H9 (cell line): ENCODE data around the gene GSS. TPM values are rescaled to one million over a fixed set of nuclear protein-coding genes. Genes with fewer than 3 reads are reported as not detected.
A peak's percentile ranks its signal among the peaks of the same experiment; 100 is the strongest.

Experiments
- DNase-seq: peaks from one replicate; pipeline ENCODE4 v3.0.0-alpha.2; 2017
- H2AFZ ChIP-seq: one replicate; pipeline ENCODE4 v1.6.1; 2013; ENCODE audit warnings: mild to moderate bottlenecking, low read length, control low read depth, moderate library complexity
- H2AK5ac ChIP-seq: 2 replicates; pipeline ENCODE4 v1.6.1; 2013; ENCODE audit warnings: low read length, control low read depth, mixed read lengths; ENCODE audit not compliant: insufficient read length
- H2BK120ac ChIP-seq: one replicate; pipeline ENCODE4 v1.6.1; 2013; ENCODE audit warnings: low read depth, mild to moderate bottlenecking, low read length, control low read depth, inconsistent platforms; ENCODE audit not compliant: poor library complexity, severe bottlenecking
- H2BK12ac ChIP-seq: 2 replicates; pipeline ENCODE4 v1.6.1; 2013; ENCODE audit warnings: low read length, control low read depth, mixed read lengths, low read depth; ENCODE audit not compliant: insufficient read length
- H2BK15ac ChIP-seq: 2 replicates; pipeline ENCODE4 v1.6.1; 2013; ENCODE audit warnings: low read depth, low read length, control low read depth
- H2BK20ac ChIP-seq: one replicate; pipeline ENCODE4 v1.6.1; 2013; ENCODE audit warnings: low read depth, mild to moderate bottlenecking, low read length, control low read depth, inconsistent platforms; ENCODE audit not compliant: poor library complexity, severe bottlenecking
- H2BK5ac ChIP-seq: 2 replicates; pipeline ENCODE4 v1.6.1; 2013; ENCODE audit warnings: low read length, control low read depth, mixed read lengths; ENCODE audit not compliant: insufficient read length
- H3K14ac ChIP-seq: 2 replicates; pipeline ENCODE4 v1.6.1; 2013; ENCODE audit warnings: low read length, control low read depth; ENCODE audit not compliant: insufficient read depth
- H3K18ac ChIP-seq: 2 replicates; pipeline ENCODE4 v1.6.1; 2013; ENCODE audit warnings: low read depth, mild to moderate bottlenecking, mixed read lengths, low read length, control low read depth; ENCODE audit not compliant: insufficient read length
- H3K23ac ChIP-seq: 2 replicates; pipeline ENCODE4 v1.6.1; 2013; ENCODE audit warnings: low read length, control low read depth, mixed read lengths, low read depth; ENCODE audit not compliant: insufficient read length
- H3K23me2 ChIP-seq: 2 replicates; pipeline ENCODE4 v1.6.1; 2013; ENCODE audit warnings: low read depth, mild to moderate bottlenecking, mixed read lengths, low read length, control low read depth; ENCODE audit not compliant: insufficient read length, poor library complexity, severe bottlenecking
- H3K27ac ChIP-seq: 2 replicates; pipeline ENCODE4 v1.5.1; 2013; ENCODE audit warnings: low read length, control low read depth, mixed read lengths, low read depth; ENCODE audit not compliant: insufficient read length
- H3K27me3 ChIP-seq: 2 replicates; pipeline ENCODE4 v1.6.1; 2013; ENCODE audit warnings: low read length, control low read depth, inconsistent platforms; ENCODE audit not compliant: insufficient read depth
- H3K4ac ChIP-seq: 2 replicates; pipeline ENCODE4 v1.6.1; 2013; ENCODE audit warnings: low read depth, mild to moderate bottlenecking, control low read depth, inconsistent platforms, low read length, moderate library complexity
- H3K4me1 ChIP-seq: 2 replicates; pipeline ENCODE4 v1.6.1; 2013; ENCODE audit warnings: low read length, control low read depth, inconsistent platforms; ENCODE audit not compliant: insufficient read depth
- H3K4me2 ChIP-seq: 2 replicates; pipeline ENCODE4 v1.6.1; 2013; ENCODE audit warnings: low read length, control low read depth, mixed read lengths; ENCODE audit not compliant: insufficient read length, insufficient read depth
- H3K56ac ChIP-seq: 2 replicates; pipeline ENCODE4 v1.6.1; 2013; ENCODE audit warnings: low read depth, mild to moderate bottlenecking, mixed read lengths, low read length, control low read depth; ENCODE audit not compliant: insufficient read length
- H3K79me1 ChIP-seq: 2 replicates; pipeline ENCODE4 v1.6.1; 2013; ENCODE audit warnings: low read depth, mild to moderate bottlenecking, moderate library complexity, low read length, control low read depth, inconsistent platforms; ENCODE audit not compliant: insufficient read depth, poor library complexity, severe bottlenecking
- H3K79me2 ChIP-seq: 2 replicates; pipeline ENCODE4 v1.6.1; 2013; ENCODE audit warnings: low read length, control low read depth, inconsistent platforms; ENCODE audit not compliant: insufficient read depth
- H3K9ac ChIP-seq: 2 replicates; pipeline ENCODE4 v1.6.1; 2013; ENCODE audit warnings: low read length, control low read depth, mixed read lengths; ENCODE audit not compliant: insufficient read length; ENCODE audit errors: extremely low read depth
- H3K9me3 ChIP-seq: one replicate; pipeline ENCODE4 v1.6.1; 2013; ENCODE audit warnings: low read depth, low read length, inconsistent platforms; ENCODE audit not compliant: control insufficient read depth
- H3T11ph ChIP-seq: one replicate; pipeline ENCODE4 v1.6.1; 2013; ENCODE audit warnings: mild to moderate bottlenecking, low read length, control low read depth, inconsistent platforms
- H4K20me1 ChIP-seq: one replicate; pipeline ENCODE4 v1.6.1; 2013; ENCODE audit not compliant: control insufficient read depth, insufficient read length, insufficient read depth
- H4K5ac ChIP-seq: 2 replicates; pipeline ENCODE4 v1.6.1; 2013; ENCODE audit warnings: low read depth, mild to moderate bottlenecking, mixed read lengths, low read length, control low read depth; ENCODE audit not compliant: insufficient read length
- H4K8ac ChIP-seq: replicated peaks from 2 replicates; pipeline ENCODE4 v1.6.1; 2013; ENCODE audit warnings: low read length, control low read depth, mixed read lengths, low read depth; ENCODE audit not compliant: insufficient read length
- H4K91ac ChIP-seq: 2 replicates; pipeline ENCODE4 v1.6.1; 2013; ENCODE audit warnings: low read depth, mild to moderate bottlenecking, moderate library complexity, mixed read lengths, low read length, control low read depth; ENCODE audit not compliant: insufficient read length
- H3K27ac Mint-ChIP-seq, 3 experiments: 2 replicates in 2 of 3; 3 replicates in 1 of 3; pipeline ENCODE4 v1.8.0; 2020 to 2021; ENCODE audit warnings: mixed read lengths in 3 of 3, mild to moderate bottlenecking in 1 of 3, moderate library complexity in 1 of 3
- H3K27me3 Mint-ChIP-seq: 2 replicates; pipeline ENCODE4 v1.8.0; 2021; ENCODE audit warnings: low read depth, mild to moderate bottlenecking, moderate library complexity, mixed read lengths
- H3K36me3 Mint-ChIP-seq, 3 experiments: 2 replicates in 2 of 3; 3 replicates in 1 of 3; pipeline ENCODE4 v1.8.0; 2020 to 2021; ENCODE audit warnings: low read depth in 3 of 3, mixed read lengths in 3 of 3; ENCODE audit not compliant: insufficient read depth in 1 of 3
- H3K4me1 Mint-ChIP-seq, 2 experiments: 2 replicates each; pipeline ENCODE4 v1.8.0; 2020; ENCODE audit warnings: mixed read lengths in 2 of 2
- H3K4me3 Mint-ChIP-seq, 2 experiments: 2 replicates in 1 of 2; 3 replicates in 1 of 2; pipeline ENCODE4 v1.8.0; 2020 to 2021; ENCODE audit warnings: mild to moderate bottlenecking in 2 of 2, mixed read lengths in 2 of 2, moderate library complexity in 1 of 2
- H3K9me3 Mint-ChIP-seq, 2 experiments: 2 replicates in 1 of 2; 3 replicates in 1 of 2; pipeline ENCODE4 v1.8.0; 2020; ENCODE audit warnings: mild to moderate bottlenecking in 2 of 2, mixed read lengths in 2 of 2, moderate library complexity in 1 of 2
- whole genome bisulfite sequencing: extraction: QIAGEN DNeasy Blood & Tissue Kit; methylation state at CpG from one replicate; pipeline ENCODE4 v1.1.7; 2013; ENCODE audit warnings: missing lambda C conversion rate, low lambda C conversion rate, mixed read lengths; ENCODE audit not compliant: insufficient read length; ENCODE audit errors: extremely low coverage; 5-methylcytosine and 5-hydroxymethylcytosine counted together
- total RNA-seq: library from RNA; stranded (reverse); gene quantifications from 2 replicates; pipeline ENCODE4 v1.2.1, GENCODE V29; 2021
- TF ChIP-seq, protein P1 (sequence below): fragments of 200-600 bp; sonication (generic); conservative IDR thresholded peaks from 3 replicates; pipeline ENCODE4 v1.8.0; 2021; ENCODE audit warnings: antibody characterized with exemption, mild to moderate bottlenecking

GSS gene
- total RNA-seq, 1 experiment from 2014 or later: 48.5 TPM

GRCh38 chr20:34997131-34997561 is 41.5 kb upstream of the GSS start:
- Histone ChIP-seq H3K4me1 (no peaks in the 10 kb centered on the region), H3K23me2 (no peaks in the 10 kb centered on the region), H2AK5ac (no peak overlapping the region), H3K4me2 (no peak overlapping the region), H2BK15ac (no peak overlapping the region), H2AFZ (no peak overlapping the region), H3T11ph (no peak overlapping the region), H3K9ac (no peak overlapping the region), H3K14ac (no peak overlapping the region), H3K9me3 (no peaks in the 10 kb centered on the region), H2BK20ac (no peak overlapping the region), H3K79me1 (no peaks in the 10 kb centered on the region), H4K5ac (no peak overlapping the region), H3K4ac (no peak overlapping the region), H3K56ac (no peak overlapping the region), H2BK120ac (no peak overlapping the region), H3K79me2 (no peaks in the 10 kb centered on the region), H2BK5ac (no peak overlapping the region), H4K91ac (no peak overlapping the region), H3K27me3 (no peaks in the 10 kb centered on the region), H3K18ac (no peak overlapping the region), H4K20me1 (no peaks in the 10 kb centered on the region), H2BK12ac (no peak overlapping the region), H3K27ac (no peak overlapping the region), H3K23ac (no peak overlapping the region), H4K8ac (no peak overlapping the region)
- H3K27ac Mint-ChIP-seq: peak overlapping the region in 1 of 3 experiments; percentile 75; a peak in 1 of 7 replicates
- peaks cover 13 to 71% (median 51%) of the 10 kb centered on the region in 3 experiments; a peak in 6 of 7 replicates for H3K36me3 Mint-ChIP-seq
- TF ChIP-seq, protein P1, sequence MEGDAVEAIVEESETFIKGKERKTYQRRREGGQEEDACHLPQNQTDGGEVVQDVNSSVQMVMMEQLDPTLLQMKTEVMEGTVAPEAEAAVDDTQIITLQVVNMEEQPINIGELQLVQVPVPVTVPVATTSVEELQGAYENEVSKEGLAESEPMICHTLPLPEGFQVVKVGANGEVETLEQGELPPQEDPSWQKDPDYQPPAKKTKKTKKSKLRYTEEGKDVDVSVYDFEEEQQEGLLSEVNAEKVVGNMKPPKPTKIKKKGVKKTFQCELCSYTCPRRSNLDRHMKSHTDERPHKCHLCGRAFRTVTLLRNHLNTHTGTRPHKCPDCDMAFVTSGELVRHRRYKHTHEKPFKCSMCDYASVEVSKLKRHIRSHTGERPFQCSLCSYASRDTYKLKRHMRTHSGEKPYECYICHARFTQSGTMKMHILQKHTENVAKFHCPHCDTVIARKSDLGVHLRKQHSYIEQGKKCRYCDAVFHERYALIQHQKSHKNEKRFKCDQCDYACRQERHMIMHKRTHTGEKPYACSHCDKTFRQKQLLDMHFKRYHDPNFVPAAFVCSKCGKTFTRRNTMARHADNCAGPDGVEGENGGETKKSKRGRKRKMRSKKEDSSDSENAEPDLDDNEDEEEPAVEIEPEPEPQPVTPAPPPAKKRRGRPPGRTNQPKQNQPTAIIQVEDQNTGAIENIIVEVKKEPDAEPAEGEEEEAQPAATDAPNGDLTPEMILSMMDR: no peak
- peaks cover 2 to 5% of the 10 kb centered on the region in 2 experiments for H3K4me1 Mint-ChIP-seq
- H3K9me3 Mint-ChIP-seq: no peaks in the 10 kb centered on the region; a peak in 1 of 5 replicates
- H3K4me3 Mint-ChIP-seq: no peak overlapping the region
- no peaks in the 10 kb centered on the region; the same call in 1 of the 2 replicates for H3K27me3 Mint-ChIP-seq
- DNase-seq: peak; percentile 71
- no CpG with 5 or more reads among the region's 39 CpGs for WGBS
